Smooth muscle cell (in vitro differentiated cells): ENCODE data around the gene CDH22. TPM values are rescaled to one million over a fixed set of nuclear protein-coding genes. Genes with fewer than 3 reads are reported as not detected.

Source experiments
- DNase-seq: peaks from one replicate; lab custom pipeline; 2025; ENCODE audit not compliant: unreplicated experiment; lab: John Stamatoyannopoulos, UW
- H2AFZ ChIP-seq: fragments of 200-600 bp; sonication (generic); 2 replicates; pipeline ENCODE4 v1.6.0; 2016; ENCODE audit warnings: antibody characterized with exemption, low read depth, mild to moderate bottlenecking
- H3F3A ChIP-seq: fragments of 200-600 bp; sonication (generic); 2 replicates; pipeline ENCODE4 v1.6.0; 2017; ENCODE audit warnings: antibody characterized with exemption, low read depth
- H3K27ac ChIP-seq: fragments of 200-600 bp; sonication (generic); 2 replicates; pipeline ENCODE4 v1.5.1; 2016; ENCODE audit warnings: low read depth, mild to moderate bottlenecking
- H3K27me3 ChIP-seq: fragments of 200-600 bp; sonication (generic); 2 replicates; pipeline ENCODE4 v1.6.1; 2016; ENCODE audit warnings: low read depth, mild to moderate bottlenecking
- H3K36me3 ChIP-seq: fragments of 200-600 bp; sonication (generic); 2 replicates; pipeline ENCODE4 v1.5.1; 2016; ENCODE audit warnings: low read depth
- H3K4me1 ChIP-seq: fragments of 200-600 bp; sonication (generic); 2 replicates; pipeline ENCODE4 v1.5.1; 2016; ENCODE audit warnings: low read depth
- H3K4me2 ChIP-seq: fragments of 200-600 bp; sonication (generic); 2 replicates; pipeline ENCODE4 v1.6.0; 2016; ENCODE audit warnings: mild to moderate bottlenecking
- H3K4me3 ChIP-seq: fragments of 200-600 bp; sonication (generic); 2 replicates; pipeline ENCODE4 v1.5.1; 2016; ENCODE audit warnings: mild to moderate bottlenecking
- H3K79me2 ChIP-seq: fragments of 200-600 bp; sonication (generic); 2 replicates; pipeline ENCODE4 v1.6.0; 2016; ENCODE audit warnings: low read depth, mild to moderate bottlenecking
- H3K9ac ChIP-seq: fragments of 200-600 bp; sonication (generic); 2 replicates; pipeline ENCODE4 v1.6.0; 2016; ENCODE audit warnings: low read depth
- H3K9me3 ChIP-seq: fragments of 200-600 bp; sonication (generic); replicated peaks from 2 replicates; pipeline ENCODE4 v1.5.1; 2016; ENCODE audit warnings: low read depth
- H4K20me1 ChIP-seq: fragments of 200-600 bp; sonication (generic); 2 replicates; pipeline ENCODE4 v1.6.0; 2016; ENCODE audit warnings: low read depth
- WGBS: methylation state at CpG from one replicate; pipeline ENCODE4 v1.1.7; 2016; ENCODE audit warnings: low lambda C conversion rate; 5-methylcytosine and 5-hydroxymethylcytosine counted together
- polyA plus RNA-seq: library from polyadenylated mRNA; unstranded; fragments of >200 nt; fragmentation: Nextera tagmentation; extraction: Ambion mirVana; gene quantifications from 2 replicates; pipeline ENCODE4 v1.2.1, GENCODE V29; 2016
- total RNA-seq: library from RNA; depleted of rRNA; stranded (reverse); fragments of >200 nt; gene quantifications from 2 replicates; pipeline ENCODE4 v1.2.3, GENCODE V29; 2014
- TF ChIP-seq, protein P1 (sequence below): fragments of 200-600 bp; sonication (generic); IDR thresholded peaks from 2 replicates; pipeline ENCODE4 v1.5.1; 2017; ENCODE audit warnings: borderline replicate concordance, mild to moderate bottlenecking, antibody characterized with exemption; ENCODE audit not compliant: insufficient read depth, poor library complexity, severe bottlenecking

Gene CDH22
- total and polyA plus RNA-seq, 2 experiments from 2014 or later: not detected

DNA sequence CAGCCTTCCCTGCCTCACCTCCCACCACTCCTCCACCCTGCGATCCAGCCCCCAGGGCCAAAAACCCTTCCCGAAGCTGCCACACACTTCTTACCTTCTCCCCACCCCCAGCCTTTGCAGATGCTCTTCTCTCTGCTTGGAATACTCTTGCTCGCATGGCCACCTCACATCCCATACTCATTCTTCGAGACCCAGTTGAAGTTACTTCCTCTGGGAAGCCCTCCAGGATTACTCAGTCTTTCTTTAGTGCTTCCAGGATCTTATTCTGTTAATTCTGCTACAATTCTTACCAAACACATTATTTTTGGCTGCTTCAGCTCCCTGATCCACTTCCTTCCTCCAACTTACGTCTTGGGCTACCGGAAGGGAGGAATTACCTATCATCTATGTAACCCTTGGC, 135.8 kb downstream of the CDH22 start:
- Histone ChIP-seq H3K4me2 (no peak overlapping the region), H3K27ac (no peak overlapping the region), H3K9ac (no peak overlapping the region), H3K4me3 (no peak overlapping the region), H3K36me3 (no peaks in the 10 kb centered on the region), H3K4me1 (no peaks in the 10 kb centered on the region), H3K27me3 (peaks cover 71% of the 10 kb centered on the region), H3K9me3 (no peaks in the 10 kb centered on the region), H3F3A (no peaks in the 10 kb centered on the region), H3K79me2 (no peaks in the 10 kb centered on the region), H4K20me1 (no peaks in the 10 kb centered on the region), H2AFZ (no peak overlapping the region)
- WGBS: 77% methylated on average over 6 of the region's 6 CpGs
- no peak for DNase-seq
- TF ChIP-seq, protein P1, sequence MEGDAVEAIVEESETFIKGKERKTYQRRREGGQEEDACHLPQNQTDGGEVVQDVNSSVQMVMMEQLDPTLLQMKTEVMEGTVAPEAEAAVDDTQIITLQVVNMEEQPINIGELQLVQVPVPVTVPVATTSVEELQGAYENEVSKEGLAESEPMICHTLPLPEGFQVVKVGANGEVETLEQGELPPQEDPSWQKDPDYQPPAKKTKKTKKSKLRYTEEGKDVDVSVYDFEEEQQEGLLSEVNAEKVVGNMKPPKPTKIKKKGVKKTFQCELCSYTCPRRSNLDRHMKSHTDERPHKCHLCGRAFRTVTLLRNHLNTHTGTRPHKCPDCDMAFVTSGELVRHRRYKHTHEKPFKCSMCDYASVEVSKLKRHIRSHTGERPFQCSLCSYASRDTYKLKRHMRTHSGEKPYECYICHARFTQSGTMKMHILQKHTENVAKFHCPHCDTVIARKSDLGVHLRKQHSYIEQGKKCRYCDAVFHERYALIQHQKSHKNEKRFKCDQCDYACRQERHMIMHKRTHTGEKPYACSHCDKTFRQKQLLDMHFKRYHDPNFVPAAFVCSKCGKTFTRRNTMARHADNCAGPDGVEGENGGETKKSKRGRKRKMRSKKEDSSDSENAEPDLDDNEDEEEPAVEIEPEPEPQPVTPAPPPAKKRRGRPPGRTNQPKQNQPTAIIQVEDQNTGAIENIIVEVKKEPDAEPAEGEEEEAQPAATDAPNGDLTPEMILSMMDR: no peak

DNA sequence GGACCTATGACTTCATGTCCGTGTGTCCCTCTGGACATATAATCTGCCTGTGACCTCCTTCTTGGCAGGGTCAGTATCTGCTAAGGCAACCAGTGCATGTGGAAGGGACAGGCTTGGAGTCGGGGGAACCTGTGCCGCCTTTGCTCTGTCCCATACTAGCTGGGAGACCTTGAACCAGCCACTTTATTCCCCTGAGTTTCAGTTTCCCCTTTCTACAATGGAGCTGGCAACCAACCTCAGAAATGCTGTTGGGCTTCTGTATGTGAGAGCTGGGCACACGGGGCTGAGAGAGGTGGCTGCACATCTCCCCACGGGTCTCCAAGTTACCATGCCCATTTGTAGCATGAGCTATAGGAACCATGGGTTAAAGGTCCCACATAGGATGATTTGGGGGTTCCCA, 136.4 kb downstream of the CDH22 start:
- Histone ChIP-seq H3K9me3 (no peaks in the 10 kb centered on the region), H3K27me3 (peaks cover 71% of the 10 kb centered on the region), H3K4me3 (no peak overlapping the region), H3K9ac (no peak overlapping the region), H2AFZ (no peak overlapping the region), H3K4me1 (no peaks in the 10 kb centered on the region), H3K79me2 (no peaks in the 10 kb centered on the region), H4K20me1 (no peaks in the 10 kb centered on the region), H3F3A (no peaks in the 10 kb centered on the region), H3K4me2 (no peak overlapping the region), H3K36me3 (no peaks in the 10 kb centered on the region), H3K27ac (no peak overlapping the region)
- 87% methylated on average over 5 of the region's 5 CpGs for WGBS
- no peak for DNase-seq
- TF ChIP-seq, protein P1: no peak

DNA sequence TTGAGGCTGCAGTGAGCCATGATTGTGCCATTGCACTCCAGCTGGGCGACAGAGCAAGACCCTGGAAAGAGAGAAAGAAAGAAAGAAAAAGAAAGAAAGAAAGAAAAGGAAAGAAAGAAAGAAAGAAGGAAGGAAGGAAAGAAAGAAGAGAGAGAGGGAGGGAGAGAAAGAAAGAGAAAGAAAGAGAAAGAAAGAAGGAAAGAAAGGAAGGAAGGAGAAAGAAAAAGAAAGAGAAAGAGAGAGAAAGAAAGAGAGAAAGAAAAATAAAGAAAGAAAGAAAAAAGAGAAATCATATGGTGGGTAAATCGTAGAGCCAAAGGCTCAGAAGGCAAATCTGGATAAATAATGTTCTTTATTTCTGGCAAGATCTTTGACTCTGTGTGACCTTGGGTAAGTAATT, 136.8 kb downstream of the CDH22 start:
- H3F3A ChIP-seq: no peaks in the 10 kb centered on the region
- H3K36me3 ChIP-seq: no peaks in the 10 kb centered on the region
- TF ChIP-seq, protein P1: no peak
- DNase-seq: no peak
- no peak overlapping the region for H2AFZ ChIP-seq
- H3K9ac ChIP-seq: no peak overlapping the region
- no peaks in the 10 kb centered on the region for H4K20me1 ChIP-seq
- 72% methylated on average over 2 of the region's 2 CpGs for WGBS
- H3K27me3 ChIP-seq: peaks cover 68% of the 10 kb centered on the region
- H3K4me2 ChIP-seq: no peak overlapping the region
- no peak overlapping the region for H3K27ac ChIP-seq
- no peaks in the 10 kb centered on the region for H3K9me3 ChIP-seq
- H3K79me2 ChIP-seq: no peaks in the 10 kb centered on the region
- no peak overlapping the region for H3K4me3 ChIP-seq
- no peaks in the 10 kb centered on the region for H3K4me1 ChIP-seq
